ENCODE results near the gene CXCL9. TPM values are rescaled to one million over a fixed set of nuclear protein-coding genes. Genes with fewer than 3 reads are reported as not detected.
"Not testable (repeated sequence)": the region's sequence is repeated elsewhere in the genome, so short reads cannot be mapped to it uniquely, and the experiment has no call there.

CXCL9 gene
- total RNA-seq, 4 donors from 2014 or later: 0.19 to 0.48 (median 0.34) TPM; not detected in 1

GRCh38 chr4:76042241-76042998 is 35.1 kb upstream of the CXCL9 start:
- H3K4me3 ChIP-seq; H3K27me3 ChIP-seq; DNase-seq (ENCODE audit: low spot score in 2 of 2); H3K9me3 ChIP-seq; H3K36me3 ChIP-seq; H3K4me1 ChIP-seq; H3K27ac ChIP-seq: not testable (repeated sequence)
- 80% methylated on average over 15 of the region's 18 CpGs for WGBS

- no peak overlapping the region for H3K4me3 ChIP-seq
- no peak overlapping the region for H3K27ac ChIP-seq
- H3K27me3 ChIP-seq: no peaks in the 10 kb centered on the region
- peaks cover 2% of the 10 kb centered on the region for H3K4me1 ChIP-seq
- TF ChIP-seq CTCF (IDR thresholded peaks at IDR 0.05): no peak
- no peak for TF ChIP-seq POLR2AphosphoS5 (IDR thresholded peaks at IDR 0.05)
- TF ChIP-seq EP300 (IDR thresholded peaks at IDR 0.05): no peak
- TF ChIP-seq POLR2A (IDR thresholded peaks at IDR 0.05): no peak
- no peak for DNase-seq (ENCODE audit: low spot score in 2 of 2)
- WGBS: 78% methylated on average over 3 of the region's 3 CpGs
- no peaks in the 10 kb centered on the region for H3K36me3 ChIP-seq
- H3K9me3 ChIP-seq: no peaks in the 10 kb centered on the region
Measured at GRCh38 chr4:76036855-76037254, 29.5 kb upstream of the CXCL9 start.

DNA sequence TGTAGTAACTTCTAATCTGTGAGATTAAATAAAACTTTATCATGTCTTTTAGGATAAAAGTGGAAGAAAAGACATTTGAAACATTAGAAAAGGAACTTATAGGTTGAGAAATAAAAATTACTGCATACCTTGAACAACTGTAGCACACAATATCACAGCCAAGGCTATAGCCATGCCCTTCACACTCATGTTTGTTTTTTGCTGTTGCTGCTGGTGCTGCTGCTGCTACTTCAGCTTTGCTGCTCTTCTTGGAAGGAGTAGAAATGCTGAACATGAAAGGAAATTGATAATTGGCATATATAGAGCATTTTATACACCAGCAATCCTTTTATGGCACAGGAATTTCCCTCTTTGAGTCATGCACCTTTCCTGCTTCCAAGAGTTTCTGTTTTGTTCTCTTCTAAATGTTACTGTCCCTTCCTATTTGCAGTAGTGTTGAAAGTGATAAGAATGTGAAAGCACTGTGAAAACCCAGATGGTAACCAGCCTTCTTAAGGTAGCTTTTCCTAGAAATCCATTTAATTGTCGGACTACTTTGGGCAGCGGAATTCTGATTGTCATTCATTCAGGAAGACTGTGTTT is 28.6 kb upstream of the CXCL9 start, which contains the start of gene CXCL11:
Gene CXCL11 (minus strand): TSS at position 272 of the 582 bp plus-strand sequence. CDS start 83 bp downstream, at position 189.
- no peak within 1 kb of the TSS for H3K4me3 ChIP-seq
- no peaks in the 10 kb centered on the region for H3K9me3 ChIP-seq
- H3K4me1 ChIP-seq: peaks cover 2% of the 10 kb centered on the region
- no peaks in the 10 kb centered on the region for H3K27me3 ChIP-seq
- H3K36me3 ChIP-seq: no peaks in the 10 kb centered on the region
- no peak for DNase-seq (ENCODE audit: low spot score in 2 of 2)
- no peak within 1 kb of the TSS for H3K27ac ChIP-seq
- TF ChIP-seq POLR2A (IDR thresholded peaks at IDR 0.05): no peak
- TF ChIP-seq POLR2AphosphoS5 (IDR thresholded peaks at IDR 0.05): no peak
- no peak for TF ChIP-seq CTCF (IDR thresholded peaks at IDR 0.05)
- 69% methylated on average over 2 of the region's 2 CpGs for WGBS

DNA sequence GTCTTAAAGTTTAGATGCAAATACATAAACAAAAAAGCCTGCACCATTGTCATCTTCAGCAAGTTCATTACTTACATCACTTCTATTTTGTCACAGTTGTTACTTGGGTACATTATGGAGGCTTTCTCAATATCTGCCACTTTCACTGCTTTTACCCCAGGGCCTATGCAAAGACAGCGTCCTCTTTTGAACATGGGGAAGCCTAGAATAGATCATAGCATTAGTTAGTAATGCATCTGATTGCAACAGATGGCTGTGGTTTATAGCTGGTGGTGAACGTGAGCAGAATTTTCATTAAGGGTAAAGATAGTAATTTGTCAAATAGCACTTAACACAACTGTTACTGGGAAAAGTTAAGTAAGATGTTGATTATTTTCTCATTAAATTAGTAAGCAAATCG is 27.8 kb upstream of the CXCL9 start:
- H3K27me3 ChIP-seq: no peaks in the 10 kb centered on the region
- H3K36me3 ChIP-seq: no peaks in the 10 kb centered on the region
- H3K9me3 ChIP-seq: no peaks in the 10 kb centered on the region
- H3K4me1 ChIP-seq: peaks cover 2% of the 10 kb centered on the region
- no peak overlapping the region for H3K27ac ChIP-seq
- no peak for DNase-seq (ENCODE audit: low spot score in 2 of 2)
- no peak overlapping the region for H3K4me3 ChIP-seq
- TF ChIP-seq POLR2A (IDR thresholded peaks at IDR 0.05) (no peak), EP300 (IDR thresholded peaks at IDR 0.05) (no peak), POLR2AphosphoS5 (IDR thresholded peaks at IDR 0.05) (no peak), CTCF (IDR thresholded peaks at IDR 0.05) (no peak)
- 49% methylated on average over 3 of the region's 3 CpGs for WGBS

- DNase-seq (ENCODE audit: low spot score in 2 of 2): no peak
- H3K4me1 ChIP-seq: peaks cover 10% of the 10 kb centered on the region
- H3K4me3 ChIP-seq: no peak overlapping the region
- no peaks in the 10 kb centered on the region for H3K27me3 ChIP-seq
- TF ChIP-seq POLR2AphosphoS5 (IDR thresholded peaks at IDR 0.05) (no peak), POLR2A (IDR thresholded peaks at IDR 0.05) (no peak), EP300 (IDR thresholded peaks at IDR 0.05) (no peak), CTCF (IDR thresholded peaks at IDR 0.05) (no peak)
- no peaks in the 10 kb centered on the region for H3K36me3 ChIP-seq
- WGBS: 56% methylated on average over 2 of the region's 2 CpGs
- no peak overlapping the region for H3K27ac ChIP-seq
- H3K9me3 ChIP-seq: no peaks in the 10 kb centered on the region
Measured at GRCh38 chr4:76029300-76029699, 22.0 kb upstream of the CXCL9 start.
